Panc1 (cell line): Measurements from ENCODE around the gene SLC27A5. TPM values are rescaled to one million over a fixed set of nuclear protein-coding genes. Genes with fewer than 3 reads are reported as not detected.

ENCODE experiments used
- ATAC-seq: fragments of 200-7000 bp; cut with Tn5 transposase; 2 replicates; pipeline ENCODE4 v1.9.1; 2020; ENCODE audit warnings: mild to moderate bottlenecking, moderate library complexity
- BruUV-seq: library from RNA; stranded (reverse); fragments of 400-500 nt; replicated peaks from 2 replicates; lab custom pipeline; 2021; lab: Mats Ljungman, UMichigan
- CTCF ChIA-PET: fragments of 300-600 bp; sonication (Branson Sonifier 250); formaldehyde crosslinking; loops from one replicate; lab custom pipeline; 2022; ENCODE audit warnings: antibody characterized with exemption; lab: Charles Lee
- POLR2A ChIA-PET: fragments of 300-600 bp; sonication (Branson Sonifier 250); formaldehyde crosslinking; loops from one replicate; lab custom pipeline; 2022; ENCODE audit warnings: antibody characterized with exemption; lab: Charles Lee
- DNase-seq: peaks from one replicate; pipeline ENCODE4 v3.0.0-alpha.2; 2010; ENCODE audit warnings: low read depth, low spot score
- H3K27ac ChIP-seq: 2 replicates; pipeline ENCODE4 v1.5.1; 2011; ENCODE audit warnings: mild to moderate bottlenecking, low read length, inconsistent platforms
- H3K27me3 ChIP-seq: fragments of 200-500 bp; sonication (Bioruptor generic); 2 replicates; pipeline ENCODE4 v1.6.0; 2014; ENCODE audit warnings: low read length, inconsistent platforms; ENCODE audit not compliant: control insufficient read depth, insufficient read depth
- H3K36me3 ChIP-seq: fragments of 200-500 bp; sonication (Bioruptor generic); 2 replicates; pipeline ENCODE4 v1.5.1; 2014; ENCODE audit warnings: inconsistent platforms, mild to moderate bottlenecking, low read length, moderate library complexity; ENCODE audit not compliant: control insufficient read depth, insufficient read depth
- H3K4me1 ChIP-seq: 2 replicates; pipeline ENCODE4 v1.5.1; 2011; ENCODE audit warnings: inconsistent platforms, mild to moderate bottlenecking, low read length, moderate library complexity; ENCODE audit not compliant: control insufficient read depth, insufficient read depth
- H3K4me3 ChIP-seq, 2 experiments: 2 replicates each; pipeline ENCODE4 v1.5.1; 2011 to 2012; ENCODE audit warnings: low read depth in 2 of 2, low read length in 2 of 2, mild to moderate bottlenecking in 2 of 2, inconsistent platforms in 1 of 2, moderate library complexity in 1 of 2
- H3K9me3 ChIP-seq: fragments of 200-500 bp; sonication (Bioruptor generic); 2 replicates; pipeline ENCODE4 v1.5.1; 2014; ENCODE audit warnings: low read depth, mild to moderate bottlenecking, inconsistent platforms, low read length, moderate library complexity; ENCODE audit not compliant: control insufficient read depth, insufficient read depth
- POLR2AphosphoS5 ChIP-seq: IDR thresholded peaks from 2 replicates; pipeline ENCODE4 v1.6.1; 2012; ENCODE audit warnings: mild to moderate bottlenecking, low read depth, low read length, moderate library complexity
- SIN3A ChIP-seq: IDR thresholded peaks from 2 replicates; pipeline ENCODE4 v1.6.1; 2012; ENCODE audit warnings: low read depth, mild to moderate bottlenecking, low read length, moderate library complexity, borderline replicate concordance; ENCODE audit not compliant: insufficient read depth
- TCF7L2 ChIP-seq: IDR thresholded peaks from 2 replicates; pipeline ENCODE4 v1.6.1; 2011; ENCODE audit warnings: mild to moderate bottlenecking, low read depth, low read length, inconsistent platforms
- in situ Hi-C: cut with HindIII; loops from 2 replicates; pipeline ENCODE4 v1.10.0; 2016; ENCODE audit warnings: low sequenced_read_pairs, low pct_unique_long_range_greater_than_20kb
- intact Hi-C: fragments of 100-400 bp; cut with micrococcal nuclease; formaldehyde crosslinking; loops from one replicate; pipeline ENCODE4 v1.10.0; 2022; ENCODE audit not compliant: unreplicated experiment
- total RNA-seq: library from RNA; stranded (reverse); gene quantifications from one replicate; pipeline ENCODE4 v1.2.1, GENCODE V29; 2021; ENCODE audit not compliant: unreplicated experiment
- TF ChIP-seq, protein P1 (sequence below), 2 experiments: IDR thresholded peaks; 2 replicates each; pipeline ENCODE4 v1.6.1; 2011 to 2012; ENCODE audit warnings: low read depth in 2 of 2, control low read depth in 1 of 2, low read length in 1 of 2, mild to moderate bottlenecking in 1 of 2, moderate library complexity in 1 of 2; ENCODE audit not compliant: insufficient read depth in 1 of 2
- TF ChIP-seq, protein P2 (sequence below): fragments of 450-650 bp; IDR thresholded peaks from 2 replicates; pipeline ENCODE4 v1.5.1; 2017; ENCODE audit warnings: mild to moderate bottlenecking

The SLC27A5 gene
- total RNA-seq, 1 experiment from 2014 or later = 10.7 TPM

DNA sequence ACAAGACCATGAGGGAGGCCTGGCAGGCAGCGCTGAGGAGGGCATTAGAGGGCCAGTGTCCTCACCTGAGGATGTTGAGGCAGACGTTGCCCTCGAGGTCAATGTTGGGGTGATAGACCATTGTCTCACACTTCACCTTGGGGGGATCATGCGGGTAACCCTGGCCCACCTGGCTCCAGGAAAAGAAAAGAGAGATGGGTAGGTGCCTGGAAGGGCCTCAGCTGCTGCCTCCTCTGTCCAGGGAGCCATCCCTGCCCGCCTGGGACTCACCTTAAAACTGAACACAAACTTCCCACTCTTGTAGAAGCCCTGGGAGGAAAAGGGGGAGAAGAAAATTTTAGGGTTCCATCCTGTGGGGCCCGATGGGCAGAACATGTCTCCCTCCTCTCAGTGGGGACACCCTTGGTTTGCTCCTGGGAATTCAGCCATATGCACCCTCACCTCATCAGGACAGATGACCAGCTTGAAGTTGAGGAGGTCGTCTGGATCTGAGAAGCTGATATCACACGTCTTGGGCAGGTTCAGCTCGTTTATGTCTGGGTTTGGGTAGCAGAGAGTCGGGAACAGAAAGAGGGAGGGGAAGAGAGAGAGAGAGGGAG, 44.9 kb upstream of the SLC27A5 start:
- ATAC-seq (no peak), DNase-seq (no peak)
- Histone ChIP-seq H3K9me3 (no peaks in the 10 kb centered on the region), H3K27ac (peak overlapping the region; percentile 84), H3K27me3 (no peaks in the 10 kb centered on the region), H3K4me1 (peaks cover 42% of the 10 kb centered on the region), H3K36me3 (peaks cover under 1% of the 10 kb centered on the region; the same call in 1 of the 2 replicates), H3K4me3 (peak overlapping the region; percentile 66 to 100)
- ChIA-PET POLR2A (interaction anchor here (0.5 to 1.2 kb wide), 2 partner anchors 17 to 19 kb away, joined by 5 to 7 read pairs; no protein-coding TSS in a partner anchor), CTCF (interaction anchor here (0.5 kb wide), 1 partner anchor 787 kb away, joined by 8 read pairs; the partner anchor contains the start of gene ZNF586)
- in situ Hi-C loops = no loop called here
- TSS peak; percentile 62 for BruUV-seq
- no peak for TF ChIP-seq SIN3A
- TF ChIP-seq, protein P1, sequence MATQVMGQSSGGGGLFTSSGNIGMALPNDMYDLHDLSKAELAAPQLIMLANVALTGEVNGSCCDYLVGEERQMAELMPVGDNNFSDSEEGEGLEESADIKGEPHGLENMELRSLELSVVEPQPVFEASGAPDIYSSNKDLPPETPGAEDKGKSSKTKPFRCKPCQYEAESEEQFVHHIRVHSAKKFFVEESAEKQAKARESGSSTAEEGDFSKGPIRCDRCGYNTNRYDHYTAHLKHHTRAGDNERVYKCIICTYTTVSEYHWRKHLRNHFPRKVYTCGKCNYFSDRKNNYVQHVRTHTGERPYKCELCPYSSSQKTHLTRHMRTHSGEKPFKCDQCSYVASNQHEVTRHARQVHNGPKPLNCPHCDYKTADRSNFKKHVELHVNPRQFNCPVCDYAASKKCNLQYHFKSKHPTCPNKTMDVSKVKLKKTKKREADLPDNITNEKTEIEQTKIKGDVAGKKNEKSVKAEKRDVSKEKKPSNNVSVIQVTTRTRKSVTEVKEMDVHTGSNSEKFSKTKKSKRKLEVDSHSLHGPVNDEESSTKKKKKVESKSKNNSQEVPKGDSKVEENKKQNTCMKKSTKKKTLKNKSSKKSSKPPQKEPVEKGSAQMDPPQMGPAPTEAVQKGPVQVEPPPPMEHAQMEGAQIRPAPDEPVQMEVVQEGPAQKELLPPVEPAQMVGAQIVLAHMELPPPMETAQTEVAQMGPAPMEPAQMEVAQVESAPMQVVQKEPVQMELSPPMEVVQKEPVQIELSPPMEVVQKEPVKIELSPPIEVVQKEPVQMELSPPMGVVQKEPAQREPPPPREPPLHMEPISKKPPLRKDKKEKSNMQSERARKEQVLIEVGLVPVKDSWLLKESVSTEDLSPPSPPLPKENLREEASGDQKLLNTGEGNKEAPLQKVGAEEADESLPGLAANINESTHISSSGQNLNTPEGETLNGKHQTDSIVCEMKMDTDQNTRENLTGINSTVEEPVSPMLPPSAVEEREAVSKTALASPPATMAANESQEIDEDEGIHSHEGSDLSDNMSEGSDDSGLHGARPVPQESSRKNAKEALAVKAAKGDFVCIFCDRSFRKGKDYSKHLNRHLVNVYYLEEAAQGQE (IDR thresholded peaks at IDR 0.05; ENCODE audit: insufficient read depth in 1 of 2, low read depth in 2 of 2, low read length in 1 of 2) = no peak
- no peak for TF ChIP-seq TCF7L2
- TF ChIP-seq, protein P2, sequence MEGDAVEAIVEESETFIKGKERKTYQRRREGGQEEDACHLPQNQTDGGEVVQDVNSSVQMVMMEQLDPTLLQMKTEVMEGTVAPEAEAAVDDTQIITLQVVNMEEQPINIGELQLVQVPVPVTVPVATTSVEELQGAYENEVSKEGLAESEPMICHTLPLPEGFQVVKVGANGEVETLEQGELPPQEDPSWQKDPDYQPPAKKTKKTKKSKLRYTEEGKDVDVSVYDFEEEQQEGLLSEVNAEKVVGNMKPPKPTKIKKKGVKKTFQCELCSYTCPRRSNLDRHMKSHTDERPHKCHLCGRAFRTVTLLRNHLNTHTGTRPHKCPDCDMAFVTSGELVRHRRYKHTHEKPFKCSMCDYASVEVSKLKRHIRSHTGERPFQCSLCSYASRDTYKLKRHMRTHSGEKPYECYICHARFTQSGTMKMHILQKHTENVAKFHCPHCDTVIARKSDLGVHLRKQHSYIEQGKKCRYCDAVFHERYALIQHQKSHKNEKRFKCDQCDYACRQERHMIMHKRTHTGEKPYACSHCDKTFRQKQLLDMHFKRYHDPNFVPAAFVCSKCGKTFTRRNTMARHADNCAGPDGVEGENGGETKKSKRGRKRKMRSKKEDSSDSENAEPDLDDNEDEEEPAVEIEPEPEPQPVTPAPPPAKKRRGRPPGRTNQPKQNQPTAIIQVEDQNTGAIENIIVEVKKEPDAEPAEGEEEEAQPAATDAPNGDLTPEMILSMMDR = no peak
- TF ChIP-seq POLR2AphosphoS5 = no peak
- intact Hi-C loops = no loop called here

DNA sequence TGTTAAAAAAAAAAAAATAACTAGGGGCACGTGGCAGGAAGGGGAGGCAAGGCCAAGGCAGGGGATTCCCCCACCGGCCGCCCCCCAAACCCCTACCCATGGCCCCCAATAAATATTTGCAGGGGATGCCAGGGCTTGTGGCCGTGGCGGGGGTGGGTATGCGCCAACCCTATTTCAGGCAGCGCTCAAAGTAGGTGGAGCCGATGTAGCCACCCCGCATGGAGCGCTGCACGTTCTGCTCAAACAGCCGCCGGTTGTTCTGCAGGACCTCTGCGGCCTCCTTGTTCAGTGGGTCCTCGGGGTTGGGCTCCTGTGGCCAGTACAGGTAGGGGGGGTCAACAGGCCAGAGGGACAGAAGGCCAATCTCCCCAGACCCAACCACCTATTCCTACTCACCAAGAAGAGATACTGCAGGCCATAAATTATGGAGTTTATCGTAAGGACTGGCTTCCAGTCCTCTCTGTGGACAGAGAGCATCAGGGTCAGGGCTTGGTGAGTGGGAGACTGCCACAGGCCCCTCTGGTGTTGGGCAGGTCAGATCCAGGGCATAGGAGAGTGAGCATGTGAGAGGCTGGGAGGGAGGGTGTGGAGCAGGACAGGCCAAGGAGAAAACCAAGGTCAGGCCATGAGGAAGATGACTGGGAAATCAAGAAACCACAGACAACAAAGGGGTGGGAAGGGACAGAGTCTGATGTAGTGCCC, 44.3 kb upstream of the SLC27A5 start:
- peaks cover 3% of the 10 kb centered on the region; the same call in 1 of the 2 replicates for H3K36me3 ChIP-seq
- H3K27ac ChIP-seq = peak overlapping the region; percentile 84
- ATAC-seq = no peak
- TF ChIP-seq SIN3A (no peak), TCF7L2 (no peak), POLR2AphosphoS5 (no peak)
- TF ChIP-seq, protein P1 (IDR thresholded peaks at IDR 0.05; ENCODE audit: insufficient read depth in 1 of 2, low read depth in 2 of 2, low read length in 1 of 2) = no peak
- TF ChIP-seq, protein P2 = no peak
- peaks cover 42% of the 10 kb centered on the region for H3K4me1 ChIP-seq
- ChIA-PET POLR2A (no interaction called here), CTCF (no interaction called here)
- H3K9me3 ChIP-seq = no peaks in the 10 kb centered on the region
- in situ Hi-C loops (no loop called here), intact Hi-C loops (loop anchor here (1.0 kb wide), 1 partner anchor 37 kb away; the partner anchor contains the start of gene ZBTB45)
- BruUV-seq = no TSS peak
- no peak for DNase-seq
- H3K4me3 ChIP-seq = no peak overlapping the region
- no peaks in the 10 kb centered on the region for H3K27me3 ChIP-seq
